RKO (cell line): ENCODE measurements around the gene USP24.
"Not testable (repeated sequence)": the region's sequence is repeated elsewhere in the genome, so short reads cannot be mapped to it uniquely, and the experiment has no call there.

Experiments
- DNase-seq: peaks from one replicate; pipeline ENCODE4 v3.0.0-alpha.2; 2016; ENCODE audit warnings: low spot score

The USP24 gene

DNA sequence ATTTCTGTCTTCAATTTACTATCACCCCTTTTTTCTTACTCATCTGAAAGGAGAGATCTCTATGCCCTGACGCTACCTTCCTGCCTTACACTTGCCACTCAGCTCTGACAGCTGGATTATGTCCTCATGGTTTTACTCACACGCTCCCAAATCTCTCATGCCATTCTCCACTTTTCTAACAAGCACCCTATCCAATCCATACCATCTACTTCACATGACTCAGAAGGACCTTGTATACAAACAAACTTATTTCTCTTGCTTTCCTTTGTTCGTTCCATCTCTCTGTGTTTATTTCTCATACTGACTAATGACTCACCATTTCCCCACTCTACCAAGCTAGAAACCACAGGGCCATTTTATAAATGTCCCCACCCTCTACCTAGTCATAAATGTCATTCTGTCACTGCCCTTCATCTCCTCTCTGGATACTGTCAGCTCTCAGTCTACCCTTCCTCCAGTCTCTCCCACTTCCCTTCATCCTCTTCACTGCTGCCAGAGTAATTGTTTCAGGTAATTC lies 87.3 kb downstream of the USP24 start:
- no peak for DNase-seq

DNA sequence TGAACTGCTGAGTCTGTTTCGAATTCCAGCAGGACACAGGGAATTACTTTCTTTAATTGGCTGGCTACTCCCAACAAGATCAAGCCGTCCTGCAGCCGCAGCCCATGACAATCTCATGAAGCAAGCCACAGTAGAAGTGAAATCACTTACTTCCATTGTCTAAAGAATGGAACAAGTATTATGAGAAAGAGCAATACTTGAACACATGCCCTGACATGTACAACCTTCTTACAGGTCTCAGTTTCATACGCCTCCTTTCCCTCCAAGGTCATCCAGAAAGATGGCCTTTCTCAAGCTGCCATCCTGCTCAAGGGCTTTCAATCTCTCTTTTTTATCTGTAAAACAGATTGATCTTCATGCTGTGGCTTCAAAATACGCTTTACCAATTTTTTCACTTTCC lies 90.7 kb downstream of the USP24 start:
- DNase-seq = no peak

DNA sequence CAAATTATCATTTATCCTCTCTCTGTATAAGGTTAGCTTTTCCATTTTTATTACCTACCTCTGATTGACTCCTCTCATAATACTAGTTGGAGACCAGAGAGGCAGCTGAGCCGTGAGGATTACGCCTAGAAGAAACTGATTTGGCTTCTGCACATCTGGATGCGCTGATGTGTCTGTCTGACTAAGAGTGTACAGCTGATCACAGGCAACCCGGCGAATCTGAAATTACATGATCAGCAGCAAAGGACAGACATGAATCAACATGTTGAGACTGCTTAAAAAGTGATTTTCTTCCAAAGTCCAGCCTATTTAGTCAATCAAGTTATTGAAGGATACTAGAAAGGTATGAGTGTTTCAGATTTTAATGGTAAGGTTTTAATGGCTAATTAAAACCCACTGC lies 94.6 kb downstream of the USP24 start:
- DNase-seq = no peak

DNA sequence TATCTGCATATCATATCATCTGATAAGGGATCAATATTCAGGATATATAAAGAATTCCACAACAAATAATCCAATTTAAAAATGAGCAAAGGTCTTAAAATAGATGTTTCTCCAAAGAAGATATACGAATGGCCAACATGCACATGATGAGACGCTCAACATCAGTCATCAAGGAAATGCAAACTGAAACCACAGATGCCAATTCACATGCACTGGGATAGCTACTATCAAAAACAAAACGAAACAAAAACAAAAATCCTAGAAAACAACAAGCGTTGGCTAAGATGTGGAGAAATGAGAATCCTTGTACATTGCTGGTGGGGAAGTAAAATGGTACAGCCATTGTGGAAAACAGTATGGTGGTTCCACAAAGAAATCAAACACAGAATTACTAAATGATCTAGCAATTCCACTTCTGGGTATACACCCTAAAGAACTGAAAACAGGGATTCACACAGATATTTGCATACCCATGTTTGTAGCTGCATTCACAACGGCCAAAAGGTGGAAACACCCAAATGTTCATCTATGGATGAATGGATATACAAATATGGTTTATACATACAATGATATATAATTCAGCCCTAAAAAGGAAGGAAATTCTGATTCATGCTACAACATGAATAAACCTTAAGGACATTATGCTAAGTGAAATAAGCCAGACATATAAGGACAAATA lies 96.4 kb downstream of the USP24 start:
- DNase-seq = no peak

DNA sequence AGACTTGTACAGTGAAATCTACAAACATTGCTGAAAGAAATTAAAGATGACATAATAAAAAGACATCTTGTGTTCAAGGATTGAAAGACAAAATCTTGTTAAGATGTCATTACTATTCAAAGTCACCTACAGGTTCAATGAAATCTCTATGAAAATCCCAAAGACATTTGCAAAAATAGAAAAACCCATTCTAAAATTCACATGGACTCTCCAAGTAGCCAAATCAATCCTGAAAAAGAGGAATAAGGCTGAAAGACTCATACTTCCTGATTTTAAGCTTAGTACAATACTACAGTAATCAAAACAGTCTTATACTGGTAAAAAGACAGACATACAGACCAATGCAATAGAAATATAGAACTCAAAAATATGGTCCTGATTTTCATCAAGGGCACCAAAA lies 97.2 kb downstream of the USP24 start:
- no peak for DNase-seq

DNA sequence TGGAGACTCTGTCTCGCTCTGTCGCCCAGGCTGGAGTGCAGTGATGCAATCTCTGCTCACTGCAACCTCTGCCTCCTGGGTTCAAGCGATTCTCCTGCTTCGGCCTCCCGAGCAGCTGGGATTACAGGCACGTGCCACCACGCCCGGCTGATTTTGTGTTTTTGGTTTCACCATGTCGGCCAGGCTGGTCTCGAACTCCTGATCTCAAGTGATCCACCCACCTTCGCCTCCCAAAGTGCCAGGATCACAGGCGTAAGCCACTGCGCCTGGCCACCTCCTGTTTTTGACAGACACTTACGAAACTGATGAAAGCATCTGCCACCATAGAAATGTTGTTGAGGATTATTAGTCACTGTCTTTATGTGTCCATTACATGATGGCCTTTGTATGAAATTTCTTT lies 106.2 kb downstream of the USP24 start:
- DNase-seq = not testable (repeated sequence)

DNA sequence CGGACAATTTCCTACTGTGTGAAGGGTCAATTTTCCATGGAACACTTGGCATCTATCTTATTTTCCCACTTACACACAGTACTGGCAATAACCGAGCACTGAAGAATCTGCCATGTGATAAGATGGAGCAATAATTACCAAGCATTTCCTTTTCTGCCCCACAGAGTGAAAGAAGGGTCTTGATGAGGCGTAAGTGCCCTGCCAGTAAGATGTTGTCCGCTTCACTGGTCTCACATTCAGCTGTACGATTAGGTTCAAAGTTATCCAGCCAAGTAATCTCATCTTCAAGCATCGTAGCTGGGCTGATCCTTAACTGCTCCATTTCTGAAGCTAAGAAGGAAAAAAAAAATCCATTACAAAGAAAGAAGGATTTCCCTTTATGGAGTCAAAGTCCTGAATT lies 108.1 kb downstream of the USP24 start:
- no peak for DNase-seq

DNA sequence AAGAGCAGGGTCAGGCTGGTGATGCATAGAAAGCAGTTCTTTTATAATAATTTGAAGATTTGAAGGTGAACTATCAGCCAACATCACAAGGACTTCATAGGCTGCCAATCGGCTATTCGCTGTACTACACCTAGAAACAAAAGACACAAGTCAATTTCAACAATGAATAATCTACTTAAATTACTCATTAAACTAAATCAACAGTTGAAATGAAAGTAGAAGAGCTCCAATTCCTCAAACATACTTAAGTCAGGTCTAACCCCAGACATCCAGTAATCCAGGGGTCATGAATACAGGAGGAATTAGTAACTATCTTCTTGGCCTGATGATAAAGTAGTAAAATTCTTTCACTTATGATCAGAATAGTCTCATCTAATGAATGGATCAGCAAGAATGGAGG lies 111.3 kb downstream of the USP24 start:
- no peak for DNase-seq

DNA sequence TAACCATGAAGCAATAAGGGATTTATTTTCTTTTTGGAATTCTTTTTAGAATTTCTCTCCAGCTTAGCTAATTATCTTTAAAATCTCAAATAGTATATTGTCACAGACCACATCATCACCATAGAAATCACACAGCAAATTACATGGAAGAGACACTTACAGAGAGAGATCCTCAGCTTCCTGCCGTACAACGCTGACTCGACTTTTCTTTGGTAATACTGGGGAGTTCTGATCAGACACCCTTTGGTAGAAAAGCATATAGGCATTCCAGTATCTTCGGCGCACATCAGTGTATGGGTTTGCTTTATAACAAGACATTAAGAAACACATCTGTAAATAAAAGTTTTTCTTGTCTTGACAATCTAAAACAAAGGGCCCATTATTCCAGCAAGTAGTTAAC lies 120.1 kb downstream of the USP24 start:
- DNase-seq = no peak

DNA sequence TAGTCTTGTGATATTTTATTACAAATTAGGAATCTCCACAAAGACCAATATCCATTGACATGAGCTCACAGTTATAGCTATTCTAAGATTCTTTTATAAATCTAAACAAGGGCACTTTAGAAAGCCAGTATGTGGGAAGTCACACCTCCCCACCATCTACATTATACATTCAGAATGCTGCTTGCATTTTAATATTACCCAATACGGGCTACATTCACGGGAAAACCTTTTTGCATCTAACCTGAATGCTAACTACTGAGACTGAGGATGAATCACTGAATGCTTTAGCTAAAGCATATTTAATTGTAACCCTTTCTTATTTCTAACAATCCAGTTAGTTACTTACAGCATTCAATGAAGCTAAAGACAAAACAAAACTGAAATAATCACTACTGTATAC lies 122.7 kb downstream of the USP24 start:
- DNase-seq = no peak

DNA sequence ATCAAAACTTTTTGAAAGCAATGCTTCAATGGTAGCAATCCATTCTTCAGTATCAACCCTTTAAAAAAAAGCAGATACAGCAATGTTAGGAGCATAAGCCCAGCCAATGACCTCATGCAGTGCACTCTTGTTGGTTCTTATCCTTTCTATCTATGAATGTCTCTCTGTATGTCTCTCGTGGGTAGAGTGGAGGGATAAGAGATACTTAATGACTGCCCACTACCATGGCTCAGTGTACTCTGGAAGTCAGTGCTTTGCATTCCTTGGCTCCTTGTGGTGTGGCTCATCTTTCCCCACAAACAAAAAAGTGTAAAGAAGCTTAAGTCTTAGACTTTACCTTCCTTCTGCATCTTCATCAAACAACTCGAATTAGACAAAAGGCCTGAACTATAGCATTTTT lies 125.5 kb downstream of the USP24 start:
- DNase-seq = no peak

DNA sequence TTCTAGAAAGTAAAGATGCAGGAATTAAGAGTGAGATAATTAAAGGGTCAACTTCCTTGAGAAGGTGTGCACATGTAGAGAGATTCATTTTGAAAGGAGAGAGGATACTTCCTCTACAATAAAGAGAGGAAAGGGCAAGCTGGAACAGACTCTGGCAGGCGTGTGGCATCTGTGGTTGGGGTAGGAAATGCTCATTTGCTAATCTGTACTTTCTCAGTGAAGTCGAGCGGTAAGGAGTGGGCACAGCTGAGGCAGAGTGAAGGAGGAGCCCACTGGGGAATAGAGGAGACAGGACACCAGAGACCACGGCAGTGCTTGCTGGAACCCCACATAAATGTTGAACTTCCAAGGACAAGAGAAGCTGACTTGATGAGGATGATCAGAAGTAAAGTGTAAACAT lies 126.8 kb downstream of the USP24 start:
- DNase-seq = no peak

DNA sequence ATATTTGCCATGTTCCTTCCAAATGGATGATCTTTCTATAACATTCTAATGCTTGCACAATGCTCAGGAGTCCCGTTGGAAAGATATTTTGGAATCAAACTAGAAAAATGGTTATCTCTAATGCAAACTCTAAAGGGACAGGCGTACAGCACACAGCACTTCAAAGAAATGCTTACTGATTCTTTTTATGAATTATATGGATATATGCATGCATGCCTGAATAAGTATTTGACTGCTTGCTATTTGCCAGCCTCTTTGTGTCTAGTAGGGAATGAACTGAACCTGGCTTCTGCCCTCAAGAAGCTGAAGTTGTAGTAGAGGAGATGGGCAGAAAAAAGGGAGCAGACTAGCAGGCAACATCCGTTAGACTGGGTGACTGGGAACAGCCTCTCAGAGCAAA lies 127.7 kb downstream of the USP24 start:
- DNase-seq = no peak

DNA sequence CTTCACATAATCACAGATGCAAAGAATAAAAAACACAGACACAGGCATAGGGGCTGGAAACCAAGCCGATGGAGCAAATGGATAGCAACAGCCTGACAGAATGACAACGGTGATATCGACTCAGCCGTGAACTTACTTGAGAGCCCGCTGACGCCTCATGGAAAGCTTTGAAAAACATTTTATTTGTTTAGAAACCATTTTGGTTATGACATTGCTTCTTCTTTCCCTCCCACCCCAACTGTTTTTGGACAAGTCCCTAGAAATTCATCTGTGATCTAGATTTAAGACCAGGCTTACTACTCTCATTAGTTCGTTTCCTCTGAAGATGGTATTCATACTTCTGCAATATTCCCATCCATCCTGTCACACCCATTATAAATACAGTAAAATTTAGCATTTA lies 130.9 kb downstream of the USP24 start:
- no peak for DNase-seq

DNA sequence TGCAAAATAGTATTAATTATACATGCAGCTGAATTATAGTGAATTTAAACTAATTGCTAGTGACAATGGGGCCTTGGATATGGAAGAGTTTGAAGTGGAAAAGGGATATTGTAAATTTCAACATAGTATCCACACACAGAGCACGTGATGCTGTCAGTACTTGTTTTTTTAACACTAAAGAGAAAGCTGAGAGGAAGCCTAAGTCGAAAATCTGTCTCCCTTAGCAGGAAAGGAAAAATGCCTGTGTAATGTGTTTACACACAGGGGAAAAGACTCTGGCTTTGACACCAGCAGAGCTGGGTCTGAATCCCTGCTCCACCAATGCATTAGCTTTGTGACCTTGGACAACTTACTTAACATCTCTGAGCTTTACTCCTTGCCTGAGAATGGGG lies 133.3 kb downstream of the USP24 start:
- no peak for DNase-seq

DNA sequence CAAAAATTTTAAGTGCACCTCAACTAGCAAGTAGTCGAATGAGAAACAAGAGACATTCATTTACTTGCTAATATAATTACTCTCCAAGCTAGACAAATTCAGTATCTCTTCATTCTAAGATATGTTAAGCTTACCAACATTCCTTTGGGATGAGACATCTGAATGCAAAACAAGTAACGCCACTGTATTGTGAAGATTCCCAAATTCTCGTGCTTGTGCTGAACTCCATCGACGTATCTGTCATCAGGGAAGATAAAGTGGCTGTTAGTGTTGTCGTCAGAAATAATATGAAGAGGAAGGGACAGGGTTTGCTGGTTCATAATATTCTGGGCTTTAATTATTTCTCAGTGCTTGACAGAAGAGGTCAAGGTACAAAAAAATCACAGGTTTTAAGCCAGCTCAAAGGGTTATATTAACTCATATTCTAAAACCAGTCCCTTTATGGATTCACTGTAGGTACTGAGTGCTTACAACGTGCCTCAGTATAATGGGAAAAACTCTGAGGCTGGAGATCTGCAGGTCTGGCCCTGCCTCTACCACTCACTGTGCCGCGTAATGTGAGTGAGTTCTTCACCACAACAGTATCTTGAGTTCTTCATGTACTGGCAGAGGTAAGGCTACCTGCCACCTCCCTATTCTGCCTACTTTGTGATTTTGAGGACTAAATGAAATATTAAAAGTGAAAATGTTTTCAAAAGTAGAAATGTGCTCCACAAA lies 133.8 kb downstream of the USP24 start:
- no peak for DNase-seq

DNA sequence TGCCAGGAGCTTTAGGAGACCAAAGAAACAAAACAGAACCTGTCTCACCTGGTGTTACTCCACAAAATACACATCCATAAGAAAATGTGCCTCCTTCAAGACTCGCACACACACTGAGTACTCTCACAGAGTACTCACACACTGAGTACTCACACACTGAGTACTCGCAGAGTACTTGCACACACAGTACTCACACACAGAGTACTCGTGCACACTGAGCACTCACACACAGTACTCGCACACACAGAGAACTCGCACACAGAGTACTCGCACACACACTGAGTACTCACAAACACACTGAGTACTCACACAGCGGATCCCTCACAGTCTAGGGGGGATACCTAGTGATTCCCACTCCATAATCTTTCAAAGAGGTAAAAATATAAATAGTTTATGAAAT lies 135.5 kb downstream of the USP24 start:
- DNase-seq = no peak

DNA sequence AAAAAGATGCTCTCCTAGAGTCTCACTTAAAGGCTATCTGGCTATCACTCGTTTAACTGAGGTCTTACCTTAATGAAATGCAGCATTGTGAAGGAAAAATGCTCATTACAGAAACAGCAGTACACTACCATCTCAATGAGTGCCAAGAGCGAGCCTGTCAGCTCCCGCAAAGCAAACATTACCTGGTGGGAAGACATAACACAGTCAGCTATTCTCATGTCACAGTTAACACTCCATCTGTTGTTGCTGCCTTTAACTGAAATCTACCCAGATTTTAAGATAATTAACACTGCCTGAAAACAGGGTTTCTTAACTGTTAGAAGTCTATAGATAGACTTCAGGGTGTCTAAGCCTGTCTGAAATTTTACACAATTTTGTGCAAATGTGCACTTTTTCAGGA lies 136.7 kb downstream of the USP24 start:
- no peak for DNase-seq

DNA sequence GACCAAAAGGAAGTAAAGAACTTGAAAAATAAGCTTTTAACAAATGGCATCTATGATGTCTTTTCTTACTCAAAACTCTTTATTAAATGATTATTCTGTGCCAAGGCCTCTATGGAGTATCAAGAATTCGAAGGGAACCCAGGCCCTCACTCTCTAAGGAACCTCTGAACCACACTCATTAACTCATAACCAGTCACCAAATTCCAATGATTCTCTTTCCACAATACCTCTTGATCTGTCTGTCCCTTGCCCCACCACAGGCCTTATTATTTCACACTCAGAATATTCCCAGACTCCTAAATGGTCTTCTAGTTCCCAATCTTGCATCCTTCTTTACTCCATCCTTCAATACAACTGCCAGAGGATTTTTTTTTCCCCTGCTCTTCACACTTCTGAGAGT lies 138.8 kb downstream of the USP24 start:
- DNase-seq = no peak

DNA sequence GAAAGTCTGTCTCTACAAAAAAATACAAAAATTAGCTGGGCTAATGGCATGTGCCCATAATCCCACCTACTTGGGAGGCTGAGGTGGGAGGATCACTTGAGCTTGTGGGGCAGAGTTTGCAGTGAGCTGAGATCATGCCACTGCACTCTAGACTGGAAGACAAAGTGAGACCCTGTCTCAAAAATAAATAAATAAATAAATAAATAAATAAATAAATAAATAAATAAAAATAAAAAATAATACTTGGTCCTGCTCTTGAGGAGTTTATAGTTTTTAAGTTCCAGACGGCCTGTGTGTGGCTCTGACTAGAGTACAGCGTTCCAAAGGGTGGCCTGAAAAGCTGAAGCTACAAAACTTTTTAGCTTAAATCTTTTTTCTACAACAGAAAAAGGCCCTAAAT lies 140.7 kb downstream of the USP24 start:
- no peak for DNase-seq

DNA sequence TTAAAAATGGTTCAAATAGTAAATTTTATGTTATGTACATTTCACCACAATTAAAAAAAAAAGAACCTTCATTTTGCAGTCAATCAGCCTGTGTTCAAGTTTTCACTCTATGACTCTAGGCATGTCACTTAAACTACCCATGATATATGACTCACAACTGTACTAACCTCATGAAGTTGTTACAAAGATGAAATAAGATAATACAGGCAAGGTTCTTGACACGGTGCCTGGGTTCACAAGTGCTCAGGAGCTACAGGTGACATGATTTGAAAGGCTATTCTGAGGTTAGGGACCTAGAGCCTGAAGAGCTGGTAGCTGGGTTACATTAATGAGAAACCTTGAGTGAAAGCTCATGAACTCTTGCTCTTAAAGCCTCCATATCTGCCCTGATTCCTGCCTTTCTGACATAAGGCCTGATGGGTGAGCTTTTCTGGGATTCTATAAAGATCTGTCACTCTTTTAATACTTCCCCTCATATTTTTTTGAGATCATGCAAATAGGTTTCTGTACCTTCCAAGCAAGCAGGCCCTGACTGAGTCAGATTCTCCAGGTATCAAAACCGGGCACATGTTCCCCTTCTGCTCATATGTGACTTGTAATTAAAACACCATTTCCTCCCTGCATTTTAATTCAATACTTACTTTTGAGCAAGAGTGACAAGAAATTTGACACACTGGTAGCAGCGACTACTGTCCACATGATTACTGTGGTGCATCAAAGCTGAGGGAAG lies 141.8 kb downstream of the USP24 start:
- peak; percentile 11 for DNase-seq

DNA sequence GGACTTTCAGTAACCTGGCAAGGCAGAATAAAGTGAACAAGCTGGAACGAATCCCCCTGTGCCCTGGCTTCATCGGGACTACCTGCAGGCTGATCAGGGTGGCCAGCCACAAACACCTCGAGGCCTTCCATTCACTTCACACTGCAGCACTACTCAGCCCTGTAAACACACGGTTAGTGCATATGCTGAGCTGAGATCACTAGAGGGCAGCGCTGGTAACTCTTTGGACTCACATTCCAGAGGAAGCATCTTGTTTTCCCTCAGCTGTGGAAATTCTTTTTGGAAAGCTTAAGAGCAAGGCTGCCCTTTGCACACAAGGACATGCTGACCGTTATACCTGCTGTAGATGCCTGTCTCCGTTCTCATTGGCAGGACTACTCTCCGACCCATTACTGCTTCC lies 143.7 kb downstream of the USP24 start:
- DNase-seq = peak; percentile 74
